Panc1 (cell line): ENCODE results near the gene IFT27. TPM values are rescaled to one million over a fixed set of nuclear protein-coding genes. Genes with fewer than 3 reads are reported as not detected.

Experiments
- ATAC-seq: fragments of 200-7000 bp; cut with Tn5 transposase; 2 replicates; pipeline ENCODE4 v1.9.1; 2020; ENCODE audit warnings: mild to moderate bottlenecking, moderate library complexity
- BruUV-seq: library from RNA; stranded (reverse); fragments of 400-500 nt; replicated peaks from 2 replicates; lab custom pipeline; 2021; lab: Mats Ljungman, UMichigan
- CTCF ChIA-PET: fragments of 300-600 bp; sonication (Branson Sonifier 250); formaldehyde crosslinking; loops from one replicate; lab custom pipeline; 2022; ENCODE audit warnings: antibody characterized with exemption; lab: Charles Lee
- POLR2A ChIA-PET: fragments of 300-600 bp; sonication (Branson Sonifier 250); formaldehyde crosslinking; loops from one replicate; lab custom pipeline; 2022; ENCODE audit warnings: antibody characterized with exemption; lab: Charles Lee
- DNase-seq: peaks from one replicate; pipeline ENCODE4 v3.0.0-alpha.2; 2010; ENCODE audit warnings: low read depth, low spot score
- H3K27ac ChIP-seq: 2 replicates; pipeline ENCODE4 v1.5.1; 2011; ENCODE audit warnings: mild to moderate bottlenecking, low read length, inconsistent platforms
- H3K27me3 ChIP-seq: fragments of 200-500 bp; sonication (Bioruptor generic); 2 replicates; pipeline ENCODE4 v1.6.0; 2014; ENCODE audit warnings: low read length, inconsistent platforms; ENCODE audit not compliant: control insufficient read depth, insufficient read depth
- H3K36me3 ChIP-seq: fragments of 200-500 bp; sonication (Bioruptor generic); 2 replicates; pipeline ENCODE4 v1.5.1; 2014; ENCODE audit warnings: inconsistent platforms, mild to moderate bottlenecking, low read length, moderate library complexity; ENCODE audit not compliant: control insufficient read depth, insufficient read depth
- H3K4me1 ChIP-seq: 2 replicates; pipeline ENCODE4 v1.5.1; 2011; ENCODE audit warnings: inconsistent platforms, mild to moderate bottlenecking, low read length, moderate library complexity; ENCODE audit not compliant: control insufficient read depth, insufficient read depth
- H3K4me3 ChIP-seq, 2 experiments: 2 replicates each; pipeline ENCODE4 v1.5.1; 2011 to 2012; ENCODE audit warnings: low read depth in 2 of 2, low read length in 2 of 2, mild to moderate bottlenecking in 2 of 2, inconsistent platforms in 1 of 2, moderate library complexity in 1 of 2
- H3K9me3 ChIP-seq: fragments of 200-500 bp; sonication (Bioruptor generic); 2 replicates; pipeline ENCODE4 v1.5.1; 2014; ENCODE audit warnings: low read depth, mild to moderate bottlenecking, inconsistent platforms, low read length, moderate library complexity; ENCODE audit not compliant: control insufficient read depth, insufficient read depth
- CTCF ChIP-seq: fragments of 450-650 bp; IDR thresholded peaks from 2 replicates; pipeline ENCODE4 v1.5.1; 2017; ENCODE audit warnings: mild to moderate bottlenecking
- POLR2AphosphoS5 ChIP-seq: IDR thresholded peaks from 2 replicates; pipeline ENCODE4 v1.6.1; 2012; ENCODE audit warnings: mild to moderate bottlenecking, low read depth, low read length, moderate library complexity
- SIN3A ChIP-seq: IDR thresholded peaks from 2 replicates; pipeline ENCODE4 v1.6.1; 2012; ENCODE audit warnings: low read depth, mild to moderate bottlenecking, low read length, moderate library complexity, borderline replicate concordance; ENCODE audit not compliant: insufficient read depth
- TCF7L2 ChIP-seq: IDR thresholded peaks from 2 replicates; pipeline ENCODE4 v1.6.1; 2011; ENCODE audit warnings: mild to moderate bottlenecking, low read depth, low read length, inconsistent platforms
- in situ Hi-C: cut with HindIII; loops from 2 replicates; pipeline ENCODE4 v1.10.0; 2016; ENCODE audit warnings: low sequenced_read_pairs, low pct_unique_long_range_greater_than_20kb
- intact Hi-C: fragments of 100-400 bp; cut with micrococcal nuclease; formaldehyde crosslinking; loops from one replicate; pipeline ENCODE4 v1.10.0; 2022; ENCODE audit not compliant: unreplicated experiment
- total RNA-seq: library from RNA; stranded (reverse); gene quantifications from one replicate; pipeline ENCODE4 v1.2.1, GENCODE V29; 2021; ENCODE audit not compliant: unreplicated experiment
- TF ChIP-seq, protein P1 (sequence below), 2 experiments: IDR thresholded peaks; 2 replicates each; pipeline ENCODE4 v1.6.1; 2011 to 2012; ENCODE audit warnings: low read depth in 2 of 2, control low read depth in 1 of 2, low read length in 1 of 2, mild to moderate bottlenecking in 1 of 2, moderate library complexity in 1 of 2; ENCODE audit not compliant: insufficient read depth in 1 of 2

Gene IFT27
- total RNA-seq, 1 experiment from 2014 or later = 44.4 TPM

DNA sequence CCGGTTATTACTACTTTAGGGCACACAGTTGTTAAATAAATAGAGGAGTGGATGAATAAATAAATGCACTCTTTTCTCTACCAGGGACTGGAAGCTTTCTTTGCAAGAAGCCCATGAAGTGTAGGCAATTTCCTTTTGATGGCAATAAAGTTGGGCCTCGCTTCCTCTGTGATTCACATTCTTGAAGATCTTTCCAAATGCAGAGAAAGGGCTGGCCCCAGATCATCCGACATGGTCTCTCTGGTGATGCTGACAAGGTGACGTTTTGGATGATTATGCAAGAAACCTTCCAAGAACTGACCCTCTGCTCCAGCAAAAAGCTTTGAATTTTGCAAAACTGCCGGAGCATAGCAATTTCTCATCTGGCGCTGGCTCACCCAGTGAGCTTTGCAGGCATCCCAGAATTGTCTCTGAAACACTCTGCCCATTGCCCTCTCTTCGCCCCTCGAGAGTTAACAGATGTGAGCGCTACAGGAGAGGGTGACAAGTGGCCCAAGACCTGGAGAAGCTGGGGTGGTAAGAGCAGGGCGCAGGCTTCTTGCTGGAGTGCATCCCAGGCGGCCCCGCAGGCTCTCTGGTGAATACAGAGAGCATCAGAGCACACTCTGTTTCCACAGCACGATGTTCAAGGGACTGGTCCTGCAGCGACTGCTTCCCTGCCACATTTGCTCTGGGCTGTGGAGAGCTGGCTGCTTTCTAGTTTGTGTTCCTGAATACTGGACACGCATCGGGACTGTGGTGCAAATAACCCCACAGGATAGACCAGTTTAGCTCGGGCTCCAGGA, 11.5 kb upstream of the IFT27 start:
- H3K9me3 ChIP-seq = no peaks in the 10 kb centered on the region
- H3K4me3 ChIP-seq = no peak overlapping the region
- no peak overlapping the region for H3K27ac ChIP-seq
- H3K27me3 ChIP-seq = no peaks in the 10 kb centered on the region
- H3K36me3 ChIP-seq = no peaks in the 10 kb centered on the region
- no peak for ATAC-seq
- in situ Hi-C loops = no loop called here
- no peak for DNase-seq
- ChIA-PET CTCF (no interaction called here), POLR2A (no interaction called here)
- no TSS peak for BruUV-seq
- TF ChIP-seq SIN3A = no peak
- TF ChIP-seq, protein P1, sequence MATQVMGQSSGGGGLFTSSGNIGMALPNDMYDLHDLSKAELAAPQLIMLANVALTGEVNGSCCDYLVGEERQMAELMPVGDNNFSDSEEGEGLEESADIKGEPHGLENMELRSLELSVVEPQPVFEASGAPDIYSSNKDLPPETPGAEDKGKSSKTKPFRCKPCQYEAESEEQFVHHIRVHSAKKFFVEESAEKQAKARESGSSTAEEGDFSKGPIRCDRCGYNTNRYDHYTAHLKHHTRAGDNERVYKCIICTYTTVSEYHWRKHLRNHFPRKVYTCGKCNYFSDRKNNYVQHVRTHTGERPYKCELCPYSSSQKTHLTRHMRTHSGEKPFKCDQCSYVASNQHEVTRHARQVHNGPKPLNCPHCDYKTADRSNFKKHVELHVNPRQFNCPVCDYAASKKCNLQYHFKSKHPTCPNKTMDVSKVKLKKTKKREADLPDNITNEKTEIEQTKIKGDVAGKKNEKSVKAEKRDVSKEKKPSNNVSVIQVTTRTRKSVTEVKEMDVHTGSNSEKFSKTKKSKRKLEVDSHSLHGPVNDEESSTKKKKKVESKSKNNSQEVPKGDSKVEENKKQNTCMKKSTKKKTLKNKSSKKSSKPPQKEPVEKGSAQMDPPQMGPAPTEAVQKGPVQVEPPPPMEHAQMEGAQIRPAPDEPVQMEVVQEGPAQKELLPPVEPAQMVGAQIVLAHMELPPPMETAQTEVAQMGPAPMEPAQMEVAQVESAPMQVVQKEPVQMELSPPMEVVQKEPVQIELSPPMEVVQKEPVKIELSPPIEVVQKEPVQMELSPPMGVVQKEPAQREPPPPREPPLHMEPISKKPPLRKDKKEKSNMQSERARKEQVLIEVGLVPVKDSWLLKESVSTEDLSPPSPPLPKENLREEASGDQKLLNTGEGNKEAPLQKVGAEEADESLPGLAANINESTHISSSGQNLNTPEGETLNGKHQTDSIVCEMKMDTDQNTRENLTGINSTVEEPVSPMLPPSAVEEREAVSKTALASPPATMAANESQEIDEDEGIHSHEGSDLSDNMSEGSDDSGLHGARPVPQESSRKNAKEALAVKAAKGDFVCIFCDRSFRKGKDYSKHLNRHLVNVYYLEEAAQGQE (IDR thresholded peaks at IDR 0.05; ENCODE audit: insufficient read depth in 1 of 2, low read depth in 2 of 2, low read length in 1 of 2) = no peak
- no peak for TF ChIP-seq POLR2AphosphoS5
- TF ChIP-seq TCF7L2 = no peak
- TF ChIP-seq CTCF = no peak
- intact Hi-C loops = no loop called here
- H3K4me1 ChIP-seq = no peaks in the 10 kb centered on the region

DNA sequence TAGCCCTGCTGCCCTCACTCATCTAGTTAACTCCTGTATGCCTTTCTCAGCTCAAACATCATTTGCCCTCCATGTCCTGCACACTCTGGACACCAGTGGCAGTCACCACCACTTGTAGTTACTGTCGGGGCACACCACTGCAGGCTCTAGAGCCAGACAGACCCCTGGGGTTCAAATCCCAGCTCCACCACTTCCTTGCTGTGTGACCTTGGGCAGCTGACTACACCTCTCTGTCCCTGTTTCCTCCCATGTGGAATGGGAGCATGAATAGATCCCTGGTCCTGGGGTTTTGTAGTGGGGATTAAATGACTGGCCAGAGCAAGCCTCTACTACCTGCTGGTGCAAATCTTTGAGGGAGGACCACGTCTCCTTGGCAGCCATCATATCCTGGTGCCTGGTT, 7.8 kb upstream of the IFT27 start:
- in situ Hi-C loops (no loop called here), intact Hi-C loops (loop anchor here (2.0 to 5.0 kb wide), 2 partner anchors 73 to 194 kb away; no protein-coding TSS in a partner anchor)
- no peak for DNase-seq
- no peaks in the 10 kb centered on the region for H3K27me3 ChIP-seq
- BruUV-seq = no TSS peak
- no peak overlapping the region for H3K27ac ChIP-seq
- H3K36me3 ChIP-seq = no peaks in the 10 kb centered on the region
- no peak for ATAC-seq
- H3K9me3 ChIP-seq = no peaks in the 10 kb centered on the region
- ChIA-PET POLR2A (interaction anchor here (0.6 kb wide), 1 partner anchor 38 kb away, joined by 6 read pairs; no protein-coding TSS in a partner anchor), CTCF (no interaction called here)
- H3K4me3 ChIP-seq = no peak overlapping the region
- H3K4me1 ChIP-seq = peaks cover 4% of the 10 kb centered on the region; the same call in 1 of the 2 replicates
- no peak for TF ChIP-seq POLR2AphosphoS5
- TF ChIP-seq, protein P1 (IDR thresholded peaks at IDR 0.05; ENCODE audit: insufficient read depth in 1 of 2, low read depth in 2 of 2, low read length in 1 of 2) = no peak
- no peak for TF ChIP-seq TCF7L2
- no peak for TF ChIP-seq SIN3A
- no peak for TF ChIP-seq CTCF
